T-helper 2 cell treated with Interferon-gamma antibody and Interleukin-4, amounts not matched to agents 100 ng/mL and 5 ng/mL, for 36 hours (primary cell): ENCODE measurements around the gene KRTAP10-12. TPM values are rescaled to one million over a fixed set of nuclear protein-coding genes. Genes with fewer than 3 reads are reported as not detected.

ENCODE experiments used
- intact Hi-C: fragments of 100-400 bp; cut with micrococcal nuclease; formaldehyde crosslinking; loops from one replicate; pipeline ENCODE4 v1.15.1; 2023
- total RNA-seq: library from RNA; stranded (reverse); gene quantifications from 2 replicates; pipeline ENCODE4 v1.2.3, GENCODE V29; 2022

Gene KRTAP10-12
- total RNA-seq, 1 donor from 2014 or later = not detected

- intact Hi-C loops = no loop called here
Observed at GRCh38 chr21:44697811-44698734, 1.1 kb downstream of the KRTAP10-12 start.

- intact Hi-C loops = no loop called here
Observed at GRCh38 chr21:44699502-44700001, 2.6 kb downstream of the KRTAP10-12 start.

- intact Hi-C loops = no loop called here
Observed at GRCh38 chr21:44700101-44701022, 3.4 kb downstream of the KRTAP10-12 start.

GRCh38 chr21:44701023-44701400 is 4.0 kb downstream of the KRTAP10-12 start:
- intact Hi-C loops = no loop called here

- intact Hi-C loops = no loop called here
Observed at GRCh38 chr21:44701541-44701940, 4.6 kb downstream of the KRTAP10-12 start.

GRCh38 chr21:44702111-44702972 is 5.4 kb downstream of the KRTAP10-12 start:
- intact Hi-C loops = no loop called here

GRCh38 chr21:44702973-44703730 is 6.2 kb downstream of the KRTAP10-12 start:
- intact Hi-C loops = no loop called here

- intact Hi-C loops = no loop called here
Observed at GRCh38 chr21:44703731-44704635, 7.0 kb downstream of the KRTAP10-12 start.

GRCh38 chr21:44704636-44705001 is 7.6 kb downstream of the KRTAP10-12 start:
- intact Hi-C loops = no loop called here

- intact Hi-C loops = no loop called here
Observed at GRCh38 chr21:44706026-44706705, 9.2 kb downstream of the KRTAP10-12 start.

GRCh38 chr21:44706706-44707581 is 10.0 kb downstream of the KRTAP10-12 start:
- intact Hi-C loops = no loop called here

GRCh38 chr21:44708213-44708865 is 11.4 kb downstream of the KRTAP10-12 start:
- intact Hi-C loops = no loop called here

GRCh38 chr21:44708866-44709425 is 12.0 kb downstream of the KRTAP10-12 start:
- intact Hi-C loops = no loop called here

- intact Hi-C loops = no loop called here
Observed at GRCh38 chr21:44709426-44710293, 12.7 kb downstream of the KRTAP10-12 start.

GRCh38 chr21:44710294-44710665 is 13.3 kb downstream of the KRTAP10-12 start:
- intact Hi-C loops = no loop called here
